ENCODE results near the gene REG4. TPM values are rescaled to one million over a fixed set of nuclear protein-coding genes. Genes with fewer than 3 reads are reported as not detected.
"Not testable (repeated sequence)": the region's sequence is repeated elsewhere in the genome, so short reads cannot be mapped to it uniquely, and the experiment has no call there.

Gene REG4
- not detected for total RNA-seq

DNA sequence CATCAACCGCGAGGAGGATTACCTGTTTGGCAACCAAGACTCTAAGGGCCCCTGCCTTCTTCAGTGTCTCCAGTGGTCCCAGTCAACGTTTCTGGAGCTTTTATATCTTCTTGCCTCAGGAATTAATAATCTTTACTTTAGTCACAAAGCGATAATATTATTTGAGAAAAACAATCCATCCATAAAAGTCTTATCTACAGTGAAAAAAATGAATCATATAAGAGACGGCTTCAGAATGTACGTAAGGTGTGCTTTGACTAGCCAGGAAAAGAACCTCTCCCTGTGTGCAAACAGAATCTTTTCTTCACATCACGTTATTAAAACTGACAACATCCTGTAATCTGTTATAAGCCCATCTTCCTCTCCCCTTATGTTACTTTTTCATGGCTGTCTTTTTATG lies at the start of gene REG4:
Gene REG4, minus strand, starts transcription at position 74 of the 400 bp plus-strand sequence. CDS start 2,691 bp downstream, outside the sequence.
- no peak for DNase-seq

DNA sequence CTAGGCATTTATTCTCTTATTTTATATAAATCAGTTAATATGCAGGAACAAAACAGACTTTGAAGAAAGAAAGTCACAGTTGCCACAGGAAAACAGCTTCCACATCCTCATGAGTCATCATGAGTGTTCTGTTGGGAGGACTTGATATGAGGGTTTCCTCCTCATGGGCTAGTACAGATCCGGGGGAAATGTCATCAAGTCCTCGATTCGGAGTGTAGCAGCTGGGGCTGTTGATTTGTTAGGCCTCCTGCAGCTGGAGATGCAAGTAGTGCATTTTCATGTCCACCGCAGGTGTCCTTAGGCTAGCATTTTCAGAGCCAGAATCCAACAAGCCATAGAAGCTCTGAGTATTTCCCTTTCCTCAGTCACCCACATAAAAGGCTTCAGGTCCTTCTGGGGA lies 48.4 kb upstream of the REG4 start:
- DNase-seq, result no peak

DNA sequence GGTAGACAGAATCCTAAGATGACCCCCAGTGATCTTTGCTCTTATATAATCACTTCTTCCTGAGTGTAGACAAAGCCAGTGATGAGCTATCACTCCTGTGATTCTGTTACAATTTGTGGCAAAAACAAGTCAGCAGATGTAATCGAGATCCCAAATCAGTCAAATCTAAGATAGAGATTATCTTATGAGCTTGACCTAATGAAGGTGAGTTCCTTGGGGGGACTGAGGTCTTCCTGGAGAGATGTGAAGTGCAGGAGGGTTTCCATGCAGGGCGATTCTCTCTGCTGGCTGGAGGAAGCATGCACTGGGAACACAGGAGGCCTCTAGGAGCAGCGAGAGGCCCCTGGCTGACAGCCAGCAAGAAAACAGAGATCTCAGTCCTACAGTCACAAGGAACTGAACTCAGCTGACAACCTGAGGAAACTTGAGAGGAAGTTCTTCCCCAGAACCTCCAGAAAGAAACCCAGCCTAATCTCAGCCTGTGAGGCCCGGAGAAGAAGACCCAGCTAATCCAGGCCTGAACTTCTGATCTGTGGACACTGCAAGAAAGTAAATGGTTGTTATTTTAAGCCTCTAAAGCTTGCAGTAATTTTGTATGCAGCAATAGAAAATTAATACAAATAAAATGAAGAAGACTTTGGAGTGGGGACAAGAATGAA lies 47.4 kb upstream of the REG4 start:
- not testable (repeated sequence) for DNase-seq

DNA sequence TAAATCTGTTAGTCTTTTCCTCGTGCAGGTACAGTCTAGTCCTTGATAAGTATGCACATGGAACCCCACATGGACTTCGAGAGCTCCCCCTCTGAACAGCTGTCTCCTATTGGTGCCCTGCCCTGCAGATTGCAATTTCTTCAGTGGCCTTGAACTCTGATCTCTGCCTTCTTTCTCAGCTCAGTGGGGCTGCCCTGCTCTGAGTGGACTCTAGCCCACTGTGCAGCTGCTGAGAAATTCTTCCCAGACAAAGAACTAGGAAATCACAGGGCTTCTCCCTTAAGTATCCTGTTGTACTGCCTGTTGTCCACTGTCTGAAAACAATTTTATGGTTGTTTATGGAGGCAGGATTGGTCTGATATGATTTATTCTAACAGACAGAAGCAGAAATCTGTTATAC lies 46.9 kb upstream of the REG4 start:
- no peak for DNase-seq

DNA sequence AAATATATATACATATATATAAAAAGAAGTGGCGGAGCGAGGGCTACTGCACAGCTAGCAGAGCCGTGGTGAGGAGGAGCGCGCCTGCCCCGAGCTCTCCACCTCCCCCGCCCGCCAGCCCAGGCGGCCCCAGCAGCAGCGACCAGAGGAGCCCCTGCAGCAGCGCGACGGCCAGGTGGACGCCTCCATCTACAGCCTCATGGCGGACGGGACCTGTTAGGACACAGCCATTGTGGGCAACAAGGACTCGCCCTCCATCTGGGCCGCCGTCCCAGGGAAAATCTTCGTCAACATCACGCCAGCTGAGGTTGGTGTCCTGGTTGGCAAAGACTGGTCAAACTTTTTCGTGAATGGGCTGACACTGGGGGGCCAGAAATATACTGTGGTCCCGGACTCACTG lies 41.9 kb upstream of the REG4 start:
- DNase-seq, result no peak

DNA sequence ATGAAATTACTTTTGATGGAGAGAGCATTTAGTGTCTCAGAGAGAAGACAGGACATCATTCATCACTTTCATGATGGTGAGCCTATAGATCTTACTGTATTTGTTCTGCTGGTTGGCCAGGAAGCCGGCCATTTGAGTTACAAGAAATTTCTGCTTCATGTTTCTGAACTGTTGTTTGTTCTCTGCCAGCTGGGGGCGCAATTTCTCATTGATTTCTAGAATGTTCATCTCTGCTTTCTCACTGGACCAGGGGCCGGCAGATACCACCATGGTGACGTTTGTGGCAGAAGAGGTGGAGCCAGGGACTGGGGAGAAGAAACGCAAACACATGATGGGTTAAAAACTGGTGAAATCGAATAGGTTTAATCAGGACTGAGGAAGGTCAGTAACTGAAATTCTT lies 32.9 kb upstream of the REG4 start:
- DNase-seq, result not testable (repeated sequence)

DNA sequence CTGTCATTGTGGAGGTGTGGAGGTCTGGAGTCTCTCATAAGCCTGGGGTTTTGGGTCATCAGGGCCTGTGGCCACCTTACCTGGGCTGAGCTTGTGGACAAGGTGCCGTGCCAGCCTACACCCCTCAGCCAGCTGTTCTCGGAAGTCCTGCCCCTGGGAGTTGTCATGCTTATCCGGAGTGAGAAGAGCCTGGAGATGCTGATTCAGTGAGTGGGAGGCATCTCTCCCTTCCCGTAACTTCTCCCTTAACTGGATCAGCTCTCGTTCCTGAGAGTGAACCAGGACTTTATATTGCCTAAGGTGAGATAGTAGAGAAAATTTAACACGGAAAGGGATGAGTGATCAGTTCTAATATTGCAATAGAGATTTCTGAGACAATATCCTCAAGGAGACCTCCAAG lies 30.0 kb upstream of the REG4 start:
- no peak for DNase-seq

DNA sequence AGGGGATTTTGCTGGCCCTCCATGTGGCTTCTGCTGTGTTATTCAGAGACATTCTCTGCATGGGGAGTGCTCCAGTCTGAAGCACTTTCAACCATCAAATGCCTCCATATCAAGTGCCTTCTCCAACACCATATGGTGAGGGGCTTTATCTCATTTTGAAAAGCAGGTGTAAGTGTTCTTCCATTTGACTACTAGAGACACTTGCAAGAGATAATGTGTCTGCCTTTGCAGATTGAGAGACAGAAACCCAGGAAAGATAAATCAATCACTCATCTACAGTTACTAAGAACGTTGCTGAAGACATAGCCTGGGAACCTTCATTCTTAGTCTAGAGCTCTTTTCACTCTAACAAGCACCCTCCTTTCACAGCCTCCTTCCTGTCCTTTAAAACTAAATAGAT lies 29.5 kb upstream of the REG4 start:
- DNase-seq, result no peak

DNA sequence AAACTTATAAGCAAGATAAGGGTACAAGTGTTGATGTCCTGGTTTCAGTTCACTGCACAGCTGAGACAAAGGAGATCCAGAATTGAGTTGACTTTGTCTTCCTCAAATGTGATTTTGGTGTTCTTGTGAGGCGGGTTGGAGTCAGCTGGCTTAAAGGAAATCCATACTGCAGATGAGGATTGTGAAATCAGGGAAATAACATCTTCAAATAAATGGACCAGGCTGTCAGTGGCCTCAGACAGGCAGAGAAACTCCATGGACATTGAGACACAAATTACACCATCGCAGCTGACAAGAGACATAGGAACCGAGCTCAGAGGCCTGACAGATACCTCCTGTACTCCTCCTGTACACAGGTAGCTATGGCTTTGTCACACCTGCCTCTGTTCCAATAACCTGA lies 27.0 kb upstream of the REG4 start:
- DNase-seq, result no peak

DNA sequence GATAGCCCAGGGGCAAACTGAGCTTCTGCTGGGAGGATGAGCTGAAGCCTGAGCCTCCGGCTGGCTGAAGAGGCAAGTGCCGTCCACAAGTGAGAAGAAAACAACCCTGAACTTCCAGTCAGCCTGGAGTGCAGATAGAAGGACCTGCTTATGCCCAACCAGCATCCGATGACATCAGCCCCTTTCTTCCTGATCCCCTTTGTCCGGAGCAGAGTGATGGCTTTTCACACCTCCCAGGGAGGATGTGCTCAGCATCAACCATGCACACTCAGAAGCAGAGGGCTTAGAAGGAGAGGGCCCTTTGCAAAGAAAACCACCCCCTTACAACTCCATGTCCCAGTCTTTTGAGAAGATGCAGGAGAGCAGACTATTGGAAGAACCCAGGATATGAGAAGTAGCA lies 23.7 kb upstream of the REG4 start:
- no peak for DNase-seq

DNA sequence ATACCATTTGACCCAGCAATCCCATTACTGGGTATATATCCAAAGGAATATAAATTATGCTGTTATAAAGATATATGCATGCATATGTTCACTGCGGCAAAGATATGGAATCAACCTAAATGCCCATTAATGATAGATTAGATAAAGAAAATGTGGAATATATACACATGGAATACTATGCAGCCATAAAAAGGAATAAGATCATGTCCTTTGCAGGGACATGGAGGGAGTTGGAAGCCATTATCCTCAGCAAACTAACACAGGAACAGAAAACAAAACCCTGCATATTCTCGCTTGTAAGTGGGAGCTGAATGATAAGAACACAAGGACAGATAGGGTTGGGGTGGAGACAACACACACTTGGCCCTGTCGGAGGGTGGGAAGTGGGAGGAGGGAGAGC lies 19.8 kb upstream of the REG4 start:
- DNase-seq, result no peak

DNA sequence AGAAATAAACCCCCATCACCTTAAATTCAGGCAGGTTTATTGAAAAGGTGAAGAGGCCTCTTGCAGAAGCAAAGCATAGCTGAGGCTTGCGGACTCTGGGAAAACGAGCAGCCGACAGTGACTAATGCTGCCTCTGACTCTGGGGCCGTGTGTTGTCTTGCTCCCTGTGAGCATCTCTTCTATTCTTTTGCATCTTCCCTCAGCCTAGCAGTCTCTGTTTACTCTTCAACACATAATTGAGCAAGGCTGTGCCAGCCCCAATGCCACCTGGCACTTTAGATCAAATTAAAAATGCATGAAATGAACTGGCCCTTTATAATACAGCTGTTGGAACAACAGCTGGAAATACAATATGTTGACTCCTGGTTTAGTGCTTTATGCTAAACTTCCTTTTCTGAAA lies 18.4 kb upstream of the REG4 start:
- DNase-seq, result no peak

DNA sequence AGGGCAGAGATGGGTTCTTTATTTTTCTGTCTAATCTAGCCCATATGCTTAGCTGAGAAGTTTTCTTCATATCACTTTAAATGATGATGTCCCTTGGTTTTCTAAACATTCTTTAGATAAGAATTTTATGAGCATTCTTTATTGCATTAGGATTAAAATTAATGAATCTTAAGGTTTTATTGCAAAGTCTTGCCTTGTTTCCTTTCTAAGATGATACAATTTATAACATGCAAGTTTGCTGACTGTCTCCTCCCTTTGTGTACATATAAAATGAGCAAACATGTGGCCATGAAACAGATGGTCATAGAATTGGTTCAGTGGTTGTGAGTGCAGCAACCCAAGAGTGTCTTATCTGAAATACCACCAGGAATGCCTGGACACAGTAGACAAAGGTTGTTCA lies 17.7 kb upstream of the REG4 start:
- DNase-seq, result not testable (repeated sequence)

DNA sequence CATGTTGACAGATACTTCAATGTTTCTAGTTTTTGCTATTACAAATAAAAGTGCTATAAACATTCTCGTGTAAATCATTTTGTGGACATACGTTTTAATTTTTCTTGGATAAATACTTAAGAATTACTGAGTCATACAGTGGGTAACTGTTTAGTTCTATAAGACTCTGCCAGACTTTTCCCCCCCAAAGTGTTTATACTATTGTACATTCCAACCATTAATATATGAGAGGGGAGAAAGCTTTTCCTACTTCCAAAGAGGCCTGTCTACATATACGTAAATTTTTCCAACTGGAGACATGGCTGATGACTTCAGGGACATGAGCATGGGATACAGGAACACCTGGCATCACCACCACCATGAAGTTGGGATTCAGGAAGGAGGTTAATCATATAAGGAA lies 17.0 kb upstream of the REG4 start:
- DNase-seq, result no peak

DNA sequence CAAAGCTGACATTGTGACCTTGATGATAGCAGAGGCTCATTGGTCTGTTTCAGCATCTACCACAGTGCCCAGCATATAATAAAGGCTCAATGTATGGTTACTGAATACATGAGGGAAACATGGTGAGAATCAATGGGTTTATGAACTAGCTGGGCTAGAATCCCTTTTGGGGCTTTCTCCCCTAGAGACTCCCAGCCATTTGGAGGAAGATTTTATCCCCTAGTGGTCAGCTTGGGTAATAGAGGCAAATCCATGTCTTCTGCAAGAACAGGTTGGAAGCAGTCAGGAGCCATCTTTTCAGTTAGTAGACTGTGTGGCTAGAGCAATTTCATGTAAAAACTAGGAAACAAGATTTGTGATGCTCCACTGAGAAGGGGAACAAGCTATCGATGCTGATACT lies 15.8 kb upstream of the REG4 start:
- no peak for DNase-seq

DNA sequence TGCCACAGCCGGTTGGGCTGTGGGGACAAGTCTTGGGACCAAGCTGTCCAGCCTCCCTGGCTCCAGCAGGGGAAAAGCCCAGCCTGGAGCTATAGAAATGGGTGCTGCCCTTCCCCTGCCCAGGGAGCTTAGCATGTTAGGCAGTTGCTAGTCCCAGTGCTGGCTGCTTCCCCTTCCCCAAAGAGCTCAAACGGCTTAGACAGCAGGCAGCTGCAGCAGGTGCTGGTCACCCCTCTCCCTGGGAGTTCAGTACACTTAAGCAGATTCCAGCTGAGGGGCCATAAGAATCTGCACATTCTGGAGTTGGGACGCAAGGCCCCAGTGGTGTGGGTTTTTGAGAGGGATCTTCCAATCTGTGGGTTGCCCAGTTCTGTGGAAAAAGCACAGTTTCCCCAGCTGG lies 11.1 kb upstream of the REG4 start:
- DNase-seq, result no peak

DNA sequence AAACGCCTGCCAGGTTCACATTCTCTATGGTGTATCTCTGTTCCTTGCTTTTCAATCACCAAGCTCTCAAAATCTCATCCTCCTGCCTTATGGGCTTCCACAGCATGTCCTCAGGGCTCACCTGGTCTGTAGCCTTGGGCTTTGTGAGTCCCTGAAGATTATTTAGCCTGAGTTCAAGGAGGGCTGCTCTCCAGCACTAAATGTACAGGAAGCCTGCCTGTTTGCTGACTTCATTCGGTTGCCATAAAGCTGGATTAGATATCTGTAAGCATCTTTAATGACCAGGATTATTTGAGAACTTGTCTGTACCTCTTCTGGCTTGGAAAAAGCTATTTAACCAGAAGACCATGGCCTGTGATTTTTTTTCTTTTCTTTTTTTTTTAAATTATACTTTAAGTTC lies 6.9 kb upstream of the REG4 start:
- no peak for DNase-seq

DNA sequence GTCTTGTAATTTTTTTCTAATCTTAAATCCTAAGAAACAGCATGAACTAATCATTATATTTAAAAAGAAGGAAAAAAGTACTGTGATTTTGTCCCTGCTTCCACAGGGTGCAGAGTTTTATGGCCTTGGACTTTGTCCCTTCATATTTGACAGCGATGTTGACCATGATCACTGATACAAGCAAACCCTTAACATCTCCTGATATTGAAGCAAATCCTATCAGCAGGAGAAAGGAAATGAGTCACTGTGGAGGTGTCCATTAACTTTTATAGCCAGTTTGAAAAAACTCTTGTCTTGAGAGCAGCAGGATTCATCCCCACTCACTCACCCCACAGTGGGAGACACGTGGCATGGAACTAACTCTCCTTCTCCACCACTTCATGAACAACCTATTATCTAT lies 5.1 kb upstream of the REG4 start:
- no peak for DNase-seq

DNA sequence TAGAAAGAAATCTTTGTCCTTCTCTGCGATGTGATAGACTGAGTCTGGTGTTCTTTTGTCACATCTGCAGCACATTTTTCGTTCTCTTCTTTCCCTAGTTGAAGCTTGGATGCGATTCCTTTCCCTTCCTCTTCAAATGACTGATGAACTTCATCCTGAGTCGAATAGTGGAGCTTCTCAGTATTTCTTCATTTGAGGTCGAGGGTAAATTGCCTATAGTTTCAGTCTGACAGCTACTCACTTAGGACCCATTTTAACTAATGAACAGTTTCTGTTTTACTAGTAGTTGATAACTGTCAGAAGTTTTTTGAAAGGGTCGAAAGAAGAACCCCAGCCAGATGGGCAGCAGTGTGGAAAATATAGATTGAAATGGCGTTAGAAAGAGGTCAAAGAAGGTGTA lies 4.7 kb upstream of the REG4 start:
- no peak for DNase-seq

DNA sequence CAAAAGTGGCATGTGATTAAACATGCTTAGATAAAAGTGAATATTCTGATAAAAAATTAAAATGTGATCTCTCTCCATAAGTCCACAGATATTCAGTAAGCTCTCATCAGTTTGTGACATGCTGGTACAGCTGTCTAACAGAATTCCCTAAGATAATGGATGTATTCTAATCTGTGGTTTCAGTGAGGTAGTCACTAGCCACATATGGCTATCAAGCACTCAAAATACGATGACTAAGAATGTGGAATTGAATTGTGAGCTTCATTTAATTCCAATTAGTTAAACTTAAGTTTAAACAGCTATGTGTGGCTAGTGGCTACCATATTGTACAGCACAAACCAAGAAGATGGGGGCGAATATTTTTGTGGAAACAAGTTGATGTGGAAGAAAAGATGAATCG lies 4.1 kb upstream of the REG4 start:
- DNase-seq, result no peak

DNA sequence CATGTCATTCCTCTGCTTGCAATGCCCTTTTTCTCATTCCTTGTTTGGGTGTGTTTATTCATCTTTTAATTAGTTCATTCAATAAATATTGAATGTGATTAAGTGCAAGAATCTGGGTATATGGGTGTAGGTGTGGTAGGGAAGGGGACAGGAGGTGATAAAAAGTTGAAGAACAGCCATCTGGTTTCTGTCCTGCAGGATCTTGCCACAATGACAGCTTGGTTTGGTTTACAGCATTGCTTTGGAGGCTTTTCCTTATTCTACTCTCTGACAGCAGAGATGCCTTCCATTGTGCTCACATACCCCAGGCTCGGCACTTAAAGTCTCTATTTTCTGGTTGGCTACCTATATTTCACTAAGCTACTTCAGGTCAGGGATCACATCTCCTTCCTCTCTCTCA lies 3.0 kb upstream of the REG4 start:
- DNase-seq, result no peak

DNA sequence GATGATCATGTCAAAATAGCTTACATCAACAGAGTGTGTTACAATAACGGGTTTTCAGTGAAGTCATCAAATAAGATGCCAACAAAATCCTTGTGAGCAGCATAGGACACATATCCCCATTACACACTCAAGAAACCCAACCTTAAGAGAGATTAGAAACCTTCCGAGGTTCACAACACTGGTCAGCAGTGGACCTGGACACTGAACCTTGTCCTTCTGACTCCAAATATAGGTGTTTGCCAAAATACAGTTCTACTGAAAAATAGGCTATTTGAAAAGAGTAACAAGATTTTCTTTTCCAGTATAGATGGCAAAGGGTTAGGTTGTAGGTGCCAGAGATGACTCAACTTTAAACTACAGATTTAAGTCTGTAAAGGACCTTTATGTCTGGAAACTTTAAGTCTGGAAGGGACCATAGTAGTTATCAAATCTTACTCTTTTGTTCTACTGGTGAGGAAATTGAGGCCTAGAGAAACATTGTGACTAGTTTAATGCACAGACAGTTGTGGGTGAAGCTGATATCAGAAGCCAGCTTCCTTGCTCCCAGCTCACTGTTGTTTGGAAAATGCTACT lies 811 bp upstream of the REG4 start:
- no peak for DNase-seq

DNA sequence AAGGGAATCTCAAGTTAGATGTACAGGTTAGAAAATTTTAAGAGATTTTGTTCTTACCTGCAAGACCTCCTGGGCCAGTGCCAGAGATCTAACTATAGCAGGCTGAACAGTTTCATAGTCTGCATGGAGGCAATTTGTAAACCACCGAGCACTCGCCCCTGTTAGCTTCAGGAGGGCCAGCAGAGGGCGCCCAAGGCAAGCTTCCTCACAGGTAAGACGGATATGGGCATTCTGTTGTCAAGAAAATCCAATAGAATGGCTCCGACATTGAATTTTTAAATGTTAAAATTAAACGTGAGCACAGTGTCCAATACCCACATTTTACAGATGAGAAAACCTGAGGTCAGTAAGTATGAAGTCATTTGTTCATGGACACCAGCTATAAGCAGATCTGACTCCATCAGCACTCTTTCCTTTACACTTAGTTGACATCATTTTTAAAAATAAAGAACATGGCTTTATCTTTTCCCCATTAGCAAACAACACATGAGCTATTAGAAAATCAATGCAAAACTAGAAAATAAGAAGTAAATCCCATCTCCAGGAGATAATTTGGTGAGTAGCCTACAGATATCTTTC lies 2.2 kb downstream of the REG4 start:
- DNase-seq, result peak; percentile 37

DNA sequence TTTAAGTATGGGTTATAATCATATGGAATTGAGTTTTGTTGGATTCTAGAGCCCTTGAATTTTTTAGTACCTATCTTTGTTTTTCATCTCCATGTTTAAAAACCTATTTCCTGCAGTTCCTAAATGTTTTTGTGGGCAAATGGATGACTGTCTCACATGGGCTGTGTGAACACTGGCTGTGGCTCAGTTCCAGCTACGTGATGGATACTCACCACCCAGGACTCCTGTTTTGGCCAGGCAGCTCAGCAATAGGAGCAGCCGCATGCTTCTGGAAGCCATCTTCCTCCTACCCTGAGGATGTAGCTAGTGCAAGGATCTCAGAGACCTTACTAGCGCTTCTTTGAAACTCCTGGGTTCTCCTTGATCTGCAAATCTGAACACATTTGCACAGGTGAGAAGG lies 2.8 kb downstream of the REG4 start:
- DNase-seq, result no peak

DNA sequence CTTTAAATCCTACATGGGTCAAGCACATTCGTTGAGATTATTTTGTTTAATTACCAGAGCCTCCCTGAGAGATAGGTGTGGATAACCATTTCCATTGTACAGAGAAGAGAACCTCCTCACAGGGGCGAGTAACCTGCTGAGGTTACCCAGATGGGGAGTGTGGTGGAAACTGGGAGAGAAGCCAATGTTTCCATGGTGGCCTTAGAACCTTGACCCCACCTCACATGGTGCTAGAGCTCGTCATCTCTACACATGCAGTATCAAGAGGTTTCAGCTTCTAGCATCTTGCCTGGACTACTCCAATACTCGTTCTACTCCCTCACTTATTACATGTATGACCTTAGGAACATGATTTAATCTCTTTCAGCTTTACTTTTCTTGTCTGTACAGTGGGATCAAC lies 4.8 kb downstream of the REG4 start:
- DNase-seq, result no peak
